ENCODE measurements around the gene C8A. TPM values are rescaled to one million over a fixed set of nuclear protein-coding genes. Genes with fewer than 3 reads are reported as not detected.

C8A gene
- polyA plus RNA-seq (2012; ENCODE audit: low read depth, missing spikeins): not detected

GRCh38 chr1:56854521-56855099 is at the start of gene C8A:
Gene C8A (plus strand): TSS chr1:56854797. CDS start chr1:56854902, 105 bp downstream.
- no peak for FAIRE-seq
- no peak for DNase-seq (ENCODE audit: insufficient read length, low spot score)
- TF ChIP-seq PAX5 (IDR thresholded peaks at IDR 0.05; ENCODE audit: insufficient read depth, low read length, severe bottlenecking) (no peak), TAF1 (IDR thresholded peaks at IDR 0.05; ENCODE audit: low read depth, low read length) (no peak), SPI1 (IDR thresholded peaks at IDR 0.05; ENCODE audit: low read depth, low read length) (no peak), POLR2A (IDR thresholded peaks at IDR 0.05; ENCODE audit: low read depth, low read length) (no peak), POLR2AphosphoS5 (IDR thresholded peaks at IDR 0.05; ENCODE audit: low read depth, low read length) (no peak), POU2F2 (IDR thresholded peaks at IDR 0.05; ENCODE audit: low read depth, low read length) (no peak)

DNA sequence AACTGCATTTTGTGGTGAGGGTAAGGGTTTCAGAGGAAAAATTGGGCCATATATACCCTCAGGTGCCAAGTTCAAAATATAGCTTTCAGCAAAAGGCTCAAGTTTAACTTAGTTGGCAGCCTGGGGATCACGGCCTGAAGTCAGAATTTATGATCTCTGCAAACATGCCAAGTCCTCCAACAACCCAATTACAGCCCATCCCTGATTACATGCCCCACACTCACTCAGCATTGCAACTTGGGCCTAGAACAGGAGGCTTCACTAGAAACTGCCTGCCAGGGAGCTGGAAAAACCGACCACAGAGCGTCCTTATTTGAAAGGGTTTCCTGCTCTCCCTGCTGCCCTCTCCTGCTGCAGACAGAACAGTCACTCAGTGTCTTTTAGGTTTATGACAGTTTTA is 47.8 kb upstream of the C8A start:
- FAIRE-seq (no peak), DNase-seq (ENCODE audit: insufficient read length, low spot score) (no peak)
- TF ChIP-seq PAX5 (IDR thresholded peaks at IDR 0.05; ENCODE audit: insufficient read depth, low read length, severe bottlenecking): no peak
- no peak for TF ChIP-seq POU2F2 (IDR thresholded peaks at IDR 0.05; ENCODE audit: low read depth, low read length)
- TF ChIP-seq POLR2AphosphoS5 (IDR thresholded peaks at IDR 0.05; ENCODE audit: low read depth, low read length): no peak
- no peak for TF ChIP-seq POLR2A (IDR thresholded peaks at IDR 0.05; ENCODE audit: low read depth, low read length)
- no peak for TF ChIP-seq TAF1 (IDR thresholded peaks at IDR 0.05; ENCODE audit: low read depth, low read length)
- no peak for TF ChIP-seq SPI1 (IDR thresholded peaks at IDR 0.05; ENCODE audit: low read depth, low read length)

DNA sequence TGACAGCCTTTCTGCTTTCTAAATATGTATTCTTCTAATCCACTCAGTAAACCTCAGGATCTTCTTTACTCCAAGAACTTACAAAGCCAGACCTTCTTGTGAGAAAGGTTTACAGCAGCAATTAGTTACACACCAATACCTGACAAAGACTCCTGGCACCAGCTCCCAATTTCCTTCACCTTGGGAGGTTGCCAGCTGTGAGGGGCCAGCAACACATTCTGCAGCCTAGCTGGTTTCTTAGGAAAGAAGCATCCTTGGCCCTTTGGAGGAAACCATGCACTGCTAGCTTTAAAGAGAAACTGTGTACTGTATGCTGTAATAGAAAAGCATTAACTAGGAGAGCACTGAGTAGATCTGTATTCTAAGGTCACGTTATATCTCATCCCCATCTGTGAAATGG is 46.2 kb upstream of the C8A start:
- DNase-seq (ENCODE audit: insufficient read length, low spot score) (no peak), FAIRE-seq (no peak)
- TF ChIP-seq POLR2AphosphoS5 (IDR thresholded peaks at IDR 0.05; ENCODE audit: low read depth, low read length) (no peak), POLR2A (IDR thresholded peaks at IDR 0.05; ENCODE audit: low read depth, low read length) (no peak)

- no peak for FAIRE-seq
Measured at GRCh38 chr1:56811331-56811730, 43.3 kb upstream of the C8A start.

DNA sequence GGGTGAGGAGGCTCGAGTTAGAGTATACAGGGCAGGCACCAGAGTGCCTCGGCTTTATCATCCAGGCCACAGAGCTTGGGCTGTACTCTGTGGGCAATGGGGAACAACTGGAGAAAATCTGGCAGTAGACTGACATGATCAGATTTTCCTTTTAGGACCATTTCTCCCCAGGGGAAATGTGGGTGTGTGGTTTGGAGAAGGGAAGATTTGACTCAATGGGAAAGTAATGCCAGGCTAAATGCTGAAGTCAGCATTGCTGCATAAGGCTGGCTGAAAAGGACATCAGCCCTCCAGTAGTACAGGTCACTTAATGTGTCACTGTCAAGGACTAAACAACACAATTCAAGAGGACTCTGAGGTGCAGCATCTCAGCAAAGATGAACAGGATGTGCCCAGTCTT is 40.4 kb upstream of the C8A start:
- no peak for DNase-seq (ENCODE audit: insufficient read length, low spot score)
- TF ChIP-seq PAX5 (IDR thresholded peaks at IDR 0.05; ENCODE audit: insufficient read depth, low read length, severe bottlenecking): no peak
- no peak for TF ChIP-seq POLR2A (IDR thresholded peaks at IDR 0.05; ENCODE audit: low read depth, low read length)
- TF ChIP-seq SPI1 (IDR thresholded peaks at IDR 0.05; ENCODE audit: low read depth, low read length): no peak
- TF ChIP-seq TAF1 (IDR thresholded peaks at IDR 0.05; ENCODE audit: low read depth, low read length): no peak
- no peak for TF ChIP-seq POLR2AphosphoS5 (IDR thresholded peaks at IDR 0.05; ENCODE audit: low read depth, low read length)
- TF ChIP-seq POU2F2 (IDR thresholded peaks at IDR 0.05; ENCODE audit: low read depth, low read length): no peak
- FAIRE-seq: no peak

More at GRCh38 chr1:56811331-56811730, 43.3 kb upstream of the C8A start:
- TF ChIP-seq POLR2AphosphoS5 (IDR thresholded peaks at IDR 0.05; ENCODE audit: low read depth, low read length) (no peak), TAF1 (IDR thresholded peaks at IDR 0.05; ENCODE audit: low read depth, low read length) (no peak), PAX5 (IDR thresholded peaks at IDR 0.05; ENCODE audit: insufficient read depth, low read length, severe bottlenecking) (no peak), POU2F2 (IDR thresholded peaks at IDR 0.05; ENCODE audit: low read depth, low read length) (no peak), POLR2A (IDR thresholded peaks at IDR 0.05; ENCODE audit: low read depth, low read length) (no peak), SPI1 (IDR thresholded peaks at IDR 0.05; ENCODE audit: low read depth, low read length) (no peak)
- DNase-seq (ENCODE audit: insufficient read length, low spot score): no peak

GRCh38 chr1:56816264-56816663 is 38.3 kb upstream of the C8A start:
- TF ChIP-seq PAX5 (IDR thresholded peaks at IDR 0.05; ENCODE audit: insufficient read depth, low read length, severe bottlenecking) (no peak), POLR2AphosphoS5 (IDR thresholded peaks at IDR 0.05; ENCODE audit: low read depth, low read length) (no peak), POLR2A (IDR thresholded peaks at IDR 0.05; ENCODE audit: low read depth, low read length) (no peak), SPI1 (IDR thresholded peaks at IDR 0.05; ENCODE audit: low read depth, low read length) (no peak), TAF1 (IDR thresholded peaks at IDR 0.05; ENCODE audit: low read depth, low read length) (no peak), POU2F2 (IDR thresholded peaks at IDR 0.05; ENCODE audit: low read depth, low read length) (no peak)
- FAIRE-seq (no peak), DNase-seq (ENCODE audit: insufficient read length, low spot score) (no peak)

- FAIRE-seq (no peak), DNase-seq (ENCODE audit: insufficient read length, low spot score) (no peak)
- TF ChIP-seq SPI1 (IDR thresholded peaks at IDR 0.05; ENCODE audit: low read depth, low read length) (peak; percentile 39), POLR2AphosphoS5 (IDR thresholded peaks at IDR 0.05; ENCODE audit: low read depth, low read length) (no peak), TAF1 (IDR thresholded peaks at IDR 0.05; ENCODE audit: low read depth, low read length) (no peak)
Measured at GRCh38 chr1:56816909-56817308, 37.7 kb upstream of the C8A start.

DNA sequence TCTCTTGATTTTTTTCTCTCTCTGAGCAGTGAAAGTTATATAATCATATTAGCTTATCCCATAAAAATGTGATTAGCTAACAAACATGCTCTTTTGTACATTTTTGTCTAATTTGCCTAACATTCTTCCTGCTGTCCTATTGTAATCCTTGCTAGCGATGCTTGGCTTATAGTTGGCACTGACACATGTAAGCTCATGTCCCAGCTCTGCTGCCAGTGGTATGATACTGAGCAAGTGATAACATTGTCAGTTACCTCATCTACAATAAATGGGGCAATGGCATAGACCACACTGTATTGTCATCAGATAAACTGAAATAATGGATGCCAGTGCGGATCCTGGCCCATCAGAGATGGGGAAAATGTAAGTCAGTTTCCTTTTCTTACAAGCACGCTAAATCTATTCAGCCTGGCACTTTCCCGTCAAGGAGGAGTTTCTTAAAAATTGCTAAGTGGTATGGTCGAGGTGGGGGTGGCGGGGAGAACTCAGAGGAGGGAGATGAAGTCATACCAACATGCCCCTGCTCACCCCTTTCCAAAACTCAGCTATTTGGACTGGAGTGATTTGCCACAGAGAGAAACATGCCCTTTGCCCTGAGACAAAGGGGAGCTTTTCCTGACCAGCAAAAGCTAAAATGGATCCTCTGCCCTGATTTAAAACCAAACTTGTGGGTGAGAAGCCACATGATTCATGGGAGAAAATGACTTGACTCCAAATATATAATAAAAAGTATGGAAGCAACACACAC is 36.7 kb upstream of the C8A start:
- FAIRE-seq (no peak), DNase-seq (ENCODE audit: insufficient read length, low spot score) (no peak)
- no peak for TF ChIP-seq POU2F2 (IDR thresholded peaks at IDR 0.05; ENCODE audit: low read depth, low read length)

- DNase-seq (ENCODE audit: insufficient read length, low spot score) (no peak), FAIRE-seq (no peak)
- no peak for TF ChIP-seq POLR2A (IDR thresholded peaks at IDR 0.05; ENCODE audit: low read depth, low read length)
Measured at GRCh38 chr1:56819387-56819899, 35.2 kb upstream of the C8A start, which contains the start of gene FYB2. Gene FYB2 (minus strand): TSS chr1:56819404. CDS start chr1:56819290, 114 bp downstream.

- peak; percentile 56 for DNase-seq (ENCODE audit: insufficient read length, low spot score)
- no peak for FAIRE-seq
- TF ChIP-seq SPI1 (IDR thresholded peaks at IDR 0.05; ENCODE audit: low read depth, low read length): no peak
- TF ChIP-seq TAF1 (IDR thresholded peaks at IDR 0.05; ENCODE audit: low read depth, low read length): no peak
- TF ChIP-seq POU2F2 (IDR thresholded peaks at IDR 0.05; ENCODE audit: low read depth, low read length): no peak
- no peak for TF ChIP-seq POLR2A (IDR thresholded peaks at IDR 0.05; ENCODE audit: low read depth, low read length)
- no peak for TF ChIP-seq PAX5 (IDR thresholded peaks at IDR 0.05; ENCODE audit: insufficient read depth, low read length, severe bottlenecking)
- no peak for TF ChIP-seq POLR2AphosphoS5 (IDR thresholded peaks at IDR 0.05; ENCODE audit: low read depth, low read length)
Measured at GRCh38 chr1:56820755-56821461, 33.7 kb upstream of the C8A start.

Data from GM12891 (cell line).